NCI-H82 treated with DMSO at 0.1 percent for 48 hours (cell line): ENCODE data around the gene SRGAP2C.
"Not testable (repeated sequence)": the region's sequence is repeated elsewhere in the genome, so short reads cannot be mapped to it uniquely, and the experiment has no call there.

Source experiments
- DNase-seq: peaks from one replicate; lab custom pipeline; 2025; ENCODE audit not compliant: unreplicated experiment; lab: John Stamatoyannopoulos, UW

The SRGAP2C gene

DNA sequence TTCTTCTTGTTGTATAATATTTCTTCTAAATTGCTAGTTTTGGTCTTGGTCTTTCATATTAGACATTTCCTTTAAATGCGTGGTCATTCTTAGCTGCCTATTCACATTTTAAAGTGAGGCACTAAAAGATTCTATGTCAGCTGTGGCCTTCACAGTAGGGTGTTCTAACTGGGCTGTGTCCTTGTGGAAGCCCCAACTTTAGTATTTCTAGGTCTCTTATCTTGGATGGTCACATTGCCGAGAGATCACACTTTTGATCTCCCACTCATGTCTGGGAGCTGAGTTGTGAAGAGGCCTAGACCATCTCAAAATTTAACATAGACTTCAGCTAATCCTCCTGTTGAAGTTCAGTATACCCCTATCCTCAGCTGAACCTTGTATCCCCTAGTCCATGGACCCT lies 185.2 kb downstream of the SRGAP2C start:
- DNase-seq, result not testable (repeated sequence)

DNA sequence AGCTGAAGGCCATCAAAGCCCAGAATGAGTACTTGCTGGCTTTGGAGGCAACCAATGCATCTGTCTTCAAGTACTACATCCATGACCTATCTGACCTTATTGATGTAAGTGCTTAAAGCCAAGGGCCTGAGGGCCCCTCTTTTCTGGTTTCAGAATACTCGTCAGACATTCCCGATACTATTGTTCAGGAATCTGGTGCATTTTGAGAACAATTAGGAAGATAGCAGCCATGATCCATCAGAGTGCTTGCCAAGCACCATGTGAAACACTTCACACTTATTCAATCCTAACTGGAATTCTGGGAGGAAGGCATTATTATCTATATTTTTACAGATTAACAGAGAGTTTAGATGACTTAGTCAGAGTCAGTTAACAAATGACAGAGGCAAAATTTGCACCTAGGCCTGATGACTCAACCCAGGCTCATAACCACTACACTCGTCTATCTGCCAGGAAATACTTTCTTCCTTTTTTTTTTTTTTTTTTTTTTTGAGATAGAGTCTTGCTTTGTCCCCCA lies 190.1 kb downstream of the SRGAP2C start:
- DNase-seq, result not testable (repeated sequence)

DNA sequence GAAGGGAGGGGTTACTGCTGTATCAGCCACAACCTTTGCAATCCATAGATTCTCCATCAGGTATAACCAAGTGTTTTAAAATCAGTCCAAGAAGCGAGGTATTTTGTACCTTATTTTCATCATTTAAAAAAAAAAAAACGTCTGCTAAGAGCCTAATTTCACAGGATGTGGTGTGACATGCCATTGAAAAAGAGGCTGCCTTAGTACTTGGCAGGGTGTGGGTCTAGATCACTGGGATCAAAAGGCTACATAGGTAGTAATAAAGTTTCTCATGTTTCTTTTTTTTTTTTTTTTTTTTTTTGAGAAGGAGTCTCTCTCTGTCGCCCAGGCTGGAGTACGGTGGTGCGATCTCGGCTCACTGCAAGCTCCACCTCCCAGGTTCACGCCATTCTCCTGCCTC lies 192.2 kb downstream of the SRGAP2C start:
- DNase-seq, result not testable (repeated sequence)

DNA sequence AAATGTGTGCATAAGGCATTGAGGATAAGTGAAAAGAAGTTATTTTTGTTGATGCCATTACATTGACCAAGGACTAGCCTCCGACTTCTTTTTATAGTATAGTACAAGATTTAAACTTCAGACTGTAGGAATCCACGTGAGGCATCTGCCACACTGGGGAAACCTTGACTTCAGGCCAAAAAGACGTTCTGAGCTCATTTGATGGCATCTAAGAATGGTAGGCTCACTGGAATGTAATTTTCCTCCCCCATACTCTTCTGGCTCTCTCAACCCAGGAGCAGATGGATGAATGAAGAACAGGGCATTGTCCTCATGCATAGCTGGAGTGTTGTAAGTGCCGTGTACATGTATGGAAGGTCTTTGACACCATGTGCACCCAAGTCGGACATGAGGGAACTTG lies 194.0 kb downstream of the SRGAP2C start:
- DNase-seq, result not testable (repeated sequence)

DNA sequence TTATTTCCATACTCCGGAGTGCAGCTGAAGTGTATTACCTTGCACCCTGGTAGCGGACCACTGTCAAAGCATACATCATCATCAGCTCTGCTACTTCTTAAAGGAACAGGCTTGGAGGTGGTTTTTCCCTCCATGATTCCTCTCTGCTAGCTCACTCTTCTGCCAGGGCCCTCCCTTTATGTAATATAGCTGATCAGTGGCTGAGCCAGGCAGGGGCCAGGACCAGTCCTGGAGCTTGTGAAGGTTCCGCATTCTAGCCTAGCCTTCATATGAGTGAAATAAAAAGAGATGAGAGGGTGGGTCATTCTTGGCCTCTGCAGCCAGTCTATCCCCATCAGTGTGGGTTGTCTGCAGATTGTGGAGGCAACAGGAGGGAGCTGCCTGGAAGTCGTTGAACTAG lies 200.0 kb downstream of the SRGAP2C start:
- not testable (repeated sequence) for DNase-seq

DNA sequence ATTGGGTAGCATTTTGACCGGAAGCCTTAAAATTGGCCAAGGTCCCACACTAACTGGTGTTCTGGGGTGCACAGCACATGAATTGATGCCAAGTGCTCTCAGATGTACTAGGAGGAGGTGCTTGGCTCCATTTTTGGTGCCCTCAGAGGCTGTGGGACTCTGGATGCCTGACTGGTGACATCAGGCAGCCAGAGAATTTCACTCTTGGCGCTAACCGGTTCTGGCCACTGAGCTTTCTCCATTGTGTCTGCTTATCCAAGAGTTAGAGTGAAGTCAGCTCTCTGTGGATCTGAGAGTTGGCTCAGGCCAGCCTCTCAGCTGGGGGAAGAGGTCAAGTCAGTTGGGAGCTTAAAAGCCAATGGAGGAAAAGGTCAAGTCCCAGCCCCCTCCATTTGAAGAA lies 200.4 kb downstream of the SRGAP2C start:
- not testable (repeated sequence) for DNase-seq

DNA sequence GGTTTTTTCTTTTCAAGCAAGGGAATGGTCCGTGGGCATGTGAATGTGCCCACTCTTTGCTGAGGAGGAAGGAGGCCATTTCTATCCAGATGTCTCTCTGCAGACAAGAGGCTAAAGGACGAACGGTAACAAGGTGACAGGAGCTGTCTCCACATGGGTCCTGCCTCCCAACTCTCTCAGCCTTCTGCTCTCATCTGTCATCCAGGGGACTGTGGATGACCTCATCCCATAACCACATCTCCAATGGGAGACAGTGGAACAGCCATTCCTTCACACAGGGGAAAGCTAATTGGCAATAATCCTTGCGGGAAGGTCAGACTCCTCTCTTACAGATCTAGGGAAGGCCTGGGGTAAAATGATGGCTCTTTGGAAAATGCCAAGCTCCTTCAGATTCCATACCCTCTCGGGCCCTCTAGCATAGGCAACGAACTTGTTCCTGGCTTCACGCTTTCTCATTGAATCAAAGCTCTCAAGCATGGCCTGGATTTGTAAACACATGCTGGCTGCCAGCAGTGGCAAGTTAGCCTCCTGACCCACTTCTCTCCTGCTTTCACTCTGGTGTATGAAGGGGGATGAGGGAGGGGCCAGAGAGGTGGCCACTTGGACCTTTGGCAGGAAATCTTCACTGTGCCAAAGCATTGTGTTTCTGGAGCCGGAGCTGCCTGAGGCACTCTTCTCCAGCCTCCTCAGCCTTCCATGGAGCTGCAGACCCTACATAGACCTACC lies 201.0 kb downstream of the SRGAP2C start:
- not testable (repeated sequence) for DNase-seq

DNA sequence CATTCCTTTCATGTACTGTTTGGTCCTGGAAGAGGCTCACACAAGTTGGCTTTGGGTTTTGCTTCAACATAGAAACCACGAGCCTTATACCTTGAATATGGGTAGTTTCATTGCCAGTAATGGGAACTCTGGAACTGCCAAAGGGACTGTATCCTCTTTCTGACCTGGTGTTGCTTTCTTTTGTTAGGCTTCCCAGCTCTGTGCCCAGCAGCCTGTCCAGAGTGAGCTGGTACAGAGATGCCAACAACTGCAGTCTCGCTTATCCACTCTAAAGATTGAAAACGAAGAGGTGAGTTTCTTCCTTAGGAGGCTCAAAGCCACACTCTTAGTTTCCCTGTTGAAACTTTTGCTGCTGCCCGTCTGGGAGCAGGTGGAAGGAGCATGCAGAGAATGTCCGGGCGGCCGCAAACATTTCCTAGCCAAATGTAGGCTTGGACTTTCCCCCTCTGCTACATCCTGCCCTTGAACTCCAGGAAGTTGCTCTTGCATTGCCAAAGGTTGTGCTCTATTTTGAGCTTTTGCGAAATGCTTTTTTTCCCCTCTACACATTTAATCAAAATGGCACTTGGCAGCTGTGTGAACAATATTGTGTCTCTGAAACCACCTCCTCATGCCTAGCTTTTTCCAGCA lies 201.7 kb downstream of the SRGAP2C start:
- not testable (repeated sequence) for DNase-seq

DNA sequence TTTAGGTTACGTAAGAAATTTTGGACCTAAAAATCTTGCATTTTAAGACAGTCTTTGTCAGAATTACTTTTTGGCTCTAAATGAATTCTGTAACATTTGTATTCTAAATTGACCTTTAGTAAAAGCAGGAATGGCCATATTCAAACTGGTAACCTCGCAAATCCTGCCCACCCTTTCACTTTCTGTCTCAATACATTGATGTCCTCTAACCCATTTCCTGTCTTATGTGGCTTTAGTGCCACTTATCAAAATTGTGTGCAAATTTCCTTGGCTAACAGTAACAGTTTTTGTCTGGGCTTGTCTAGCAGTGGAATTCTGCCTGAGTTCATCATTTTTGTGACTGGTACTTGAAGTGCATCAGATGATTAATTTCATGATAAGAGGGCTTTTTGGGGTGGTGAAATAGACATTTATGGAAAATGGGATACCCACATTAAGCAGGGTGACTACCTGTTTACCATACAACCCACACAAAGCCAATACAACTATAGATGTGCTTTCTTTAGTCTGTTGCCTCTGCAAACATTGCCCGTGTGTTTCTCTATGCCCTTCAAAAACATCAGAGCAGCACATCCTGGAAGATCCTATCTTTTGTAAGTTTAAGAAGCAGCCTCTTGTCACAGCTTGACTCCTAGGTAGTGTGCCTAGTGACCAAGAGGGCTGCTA lies 205.3 kb downstream of the SRGAP2C start:
- DNase-seq, result not testable (repeated sequence)

DNA sequence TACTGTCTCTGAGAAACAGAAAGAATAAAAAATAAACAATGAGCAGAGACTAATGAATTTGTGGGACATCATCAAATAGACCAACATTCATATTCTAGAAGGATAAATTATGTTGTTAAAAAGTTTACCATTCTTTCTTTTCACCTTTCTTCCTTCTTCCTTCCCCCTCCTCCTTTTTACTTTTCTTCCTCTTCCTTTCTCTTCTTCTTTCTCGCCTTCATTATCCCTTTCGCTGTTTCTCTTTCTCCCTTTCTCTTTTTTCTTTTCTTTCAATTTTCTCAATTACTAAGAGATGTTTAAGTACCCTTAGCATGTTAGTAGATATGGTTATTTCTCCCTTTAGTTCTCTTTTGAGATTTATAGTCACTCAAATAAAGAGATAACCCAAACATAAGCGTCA lies 207.4 kb downstream of the SRGAP2C start:
- DNase-seq, result not testable (repeated sequence)

DNA sequence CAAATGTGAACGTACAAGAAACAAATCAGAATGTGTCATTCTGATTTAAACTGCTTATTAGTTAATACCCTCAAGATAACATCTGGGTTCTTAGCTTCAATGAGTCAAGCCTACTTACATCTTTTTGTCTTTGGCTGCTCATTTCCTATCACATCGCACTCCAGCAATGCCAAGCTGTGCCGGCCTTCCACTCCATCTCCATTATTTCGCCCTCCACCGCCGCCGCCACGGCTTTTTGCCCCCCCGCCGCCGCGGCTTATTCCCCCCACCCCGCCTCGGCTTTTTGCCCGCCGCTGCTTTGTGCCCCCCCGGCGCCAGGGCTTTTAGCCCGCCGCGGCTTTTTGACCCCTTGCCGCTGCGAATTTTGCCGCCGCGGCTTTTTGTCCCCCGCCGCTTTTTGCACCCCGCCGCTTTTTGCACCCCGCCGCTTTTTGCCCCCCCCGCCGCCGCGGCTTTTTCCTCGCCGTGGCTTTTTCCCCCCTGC lies 211.0 kb downstream of the SRGAP2C start:
- DNase-seq, result not testable (repeated sequence)

DNA sequence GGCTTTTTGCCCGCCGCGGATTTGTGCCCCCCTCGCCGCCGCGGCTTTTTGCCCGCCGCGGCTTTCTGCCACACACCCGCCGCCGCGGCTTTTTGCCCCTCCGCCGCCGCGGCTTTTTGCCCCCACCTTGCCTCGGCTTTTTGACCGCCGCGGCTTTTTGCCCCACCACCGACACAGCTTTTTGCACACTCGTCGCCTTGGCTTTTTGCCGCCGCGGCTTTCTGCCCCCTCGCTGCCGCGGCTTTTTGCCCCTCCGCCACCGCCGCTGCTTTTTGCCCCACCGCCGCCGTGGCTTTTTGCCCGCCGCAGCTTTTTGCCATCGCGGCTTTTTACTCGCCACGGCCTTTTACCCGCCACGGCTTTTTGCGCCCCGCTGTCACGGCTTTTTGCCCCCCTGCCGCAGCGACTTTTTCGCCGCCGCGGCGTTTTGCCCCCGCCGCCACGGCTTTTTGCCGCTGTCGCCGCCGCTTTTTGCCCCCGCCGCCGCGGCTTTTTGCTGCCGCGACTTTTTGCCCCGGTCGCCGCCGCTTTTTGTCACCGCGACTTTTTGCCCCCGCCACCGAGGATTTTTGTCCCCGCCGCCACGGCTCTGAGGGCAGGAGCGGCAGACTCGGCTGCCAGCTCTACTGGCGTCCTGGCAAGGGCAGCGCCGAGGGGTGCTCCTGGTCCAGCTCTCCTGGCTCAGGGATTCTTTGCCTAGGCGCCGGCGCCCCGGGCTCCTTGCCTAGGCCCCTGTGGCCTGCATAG lies 211.7 kb downstream of the SRGAP2C start:
- DNase-seq, result not testable (repeated sequence)

DNA sequence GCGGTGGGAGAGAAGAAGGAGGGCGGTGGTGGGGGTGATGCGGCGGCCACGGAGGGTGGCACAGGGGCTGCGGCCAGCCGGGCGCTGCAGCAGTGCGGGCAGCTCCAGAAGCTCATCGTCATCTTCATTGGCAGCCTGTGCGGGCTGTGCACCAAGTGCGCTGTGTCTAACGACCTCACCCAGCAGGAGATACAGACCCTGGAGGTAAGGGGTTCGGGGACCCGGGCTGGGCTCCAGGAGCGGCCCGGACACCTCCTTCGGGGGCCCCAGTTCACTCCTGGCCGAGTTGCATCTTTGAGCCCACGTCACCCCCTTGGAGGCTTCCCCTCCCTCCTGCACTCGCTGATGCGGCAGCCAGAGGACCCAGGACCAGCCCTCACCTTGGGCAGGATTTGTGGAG lies 212.3 kb downstream of the SRGAP2C start:
- DNase-seq, result not testable (repeated sequence)

DNA sequence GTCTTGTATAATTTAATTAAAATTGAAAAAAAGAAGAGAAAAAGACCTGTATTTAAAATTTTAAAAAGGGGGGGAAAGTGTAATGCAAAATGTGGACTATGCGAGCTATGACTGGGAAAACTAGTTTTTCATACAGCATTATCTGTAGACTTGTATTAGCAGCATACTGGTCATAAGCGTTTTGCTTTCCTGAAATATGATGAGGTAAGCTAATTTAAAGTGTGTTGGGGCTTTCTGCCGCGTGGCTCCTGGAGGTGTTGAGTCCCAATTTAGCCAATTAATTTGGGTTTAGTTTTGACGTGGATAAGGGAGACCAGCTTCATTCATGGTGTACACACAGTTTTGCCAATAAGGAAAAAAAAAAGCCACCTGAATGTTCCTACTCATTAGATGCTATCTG lies 214.4 kb downstream of the SRGAP2C start:
- DNase-seq, result not testable (repeated sequence)

DNA sequence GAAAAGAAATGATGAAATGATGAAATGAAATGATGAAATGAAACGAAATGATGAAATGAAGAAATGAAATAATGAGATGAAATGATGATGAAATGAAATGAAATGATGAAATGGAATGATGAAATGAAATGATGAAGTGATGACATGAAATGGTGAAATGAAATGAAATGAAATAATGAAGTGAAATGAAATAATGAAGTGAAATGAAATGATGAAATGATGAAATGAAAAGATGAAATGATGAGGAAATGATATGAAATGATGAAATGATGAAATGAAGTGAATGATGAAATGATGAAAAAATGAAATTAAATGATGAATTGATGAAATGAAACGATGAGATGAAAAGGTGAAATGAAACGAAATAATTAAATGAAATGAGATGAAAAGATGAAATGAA lies 215.3 kb downstream of the SRGAP2C start:
- not testable (repeated sequence) for DNase-seq

DNA sequence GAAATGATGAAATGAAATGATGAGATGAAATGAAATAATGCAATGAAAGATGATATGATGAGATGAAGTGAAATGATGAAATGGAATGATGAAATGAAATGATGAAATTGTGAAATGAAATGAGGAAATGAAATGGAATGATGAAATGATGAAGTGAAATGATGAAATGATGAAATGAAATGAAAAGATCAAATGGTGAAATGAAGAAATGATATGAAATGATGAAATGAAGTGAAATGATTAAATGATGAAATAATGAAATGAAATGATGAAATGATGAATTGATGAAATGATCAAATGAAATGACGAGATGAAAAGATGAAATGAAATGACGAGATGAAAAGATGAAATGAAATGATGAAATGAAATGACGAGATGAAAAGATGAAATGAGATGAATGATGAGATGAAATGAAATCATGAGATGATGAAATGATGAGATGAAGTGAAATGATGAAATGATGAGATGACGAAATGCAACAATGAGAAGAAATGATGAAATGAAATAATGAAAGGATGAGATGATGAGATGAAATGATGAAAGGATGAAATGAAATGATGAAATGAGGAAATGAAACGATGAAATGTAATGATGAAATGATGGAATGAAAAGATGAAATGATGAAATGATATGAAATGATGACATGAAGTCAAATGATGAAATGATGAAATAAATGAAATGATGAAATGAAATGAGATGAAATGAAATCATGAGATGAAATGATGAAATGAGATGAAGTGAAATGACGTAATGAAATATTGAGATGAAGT lies 216.0 kb downstream of the SRGAP2C start:
- DNase-seq, result not testable (repeated sequence)

DNA sequence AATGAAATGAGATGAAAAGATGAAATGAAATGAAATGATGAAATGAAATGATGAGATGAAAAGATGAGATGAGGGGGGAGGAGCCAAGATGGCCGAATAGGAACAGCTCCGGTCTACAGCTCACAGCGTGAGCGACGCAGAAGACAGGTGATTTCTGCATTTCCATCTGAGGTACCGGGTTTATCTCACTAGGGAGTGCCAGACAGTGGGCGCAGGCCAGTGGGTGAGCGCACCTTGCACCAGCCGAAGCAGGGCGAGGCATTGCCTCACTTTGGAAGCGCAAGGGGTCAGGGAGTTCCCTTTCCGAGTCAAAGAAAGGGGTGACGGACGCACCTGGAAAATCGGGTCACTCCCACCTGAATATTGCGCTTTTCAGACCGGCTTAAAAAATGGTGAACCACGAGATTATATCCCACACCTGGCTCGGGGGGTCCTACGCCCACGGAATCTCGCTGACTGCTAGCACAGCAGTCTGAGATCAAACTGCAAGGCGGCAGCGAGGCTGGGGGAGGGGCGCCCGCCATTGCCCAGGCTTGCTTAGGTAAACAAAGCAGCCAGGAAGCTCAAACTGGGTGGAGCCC lies 216.7 kb downstream of the SRGAP2C start:
- not testable (repeated sequence) for DNase-seq

DNA sequence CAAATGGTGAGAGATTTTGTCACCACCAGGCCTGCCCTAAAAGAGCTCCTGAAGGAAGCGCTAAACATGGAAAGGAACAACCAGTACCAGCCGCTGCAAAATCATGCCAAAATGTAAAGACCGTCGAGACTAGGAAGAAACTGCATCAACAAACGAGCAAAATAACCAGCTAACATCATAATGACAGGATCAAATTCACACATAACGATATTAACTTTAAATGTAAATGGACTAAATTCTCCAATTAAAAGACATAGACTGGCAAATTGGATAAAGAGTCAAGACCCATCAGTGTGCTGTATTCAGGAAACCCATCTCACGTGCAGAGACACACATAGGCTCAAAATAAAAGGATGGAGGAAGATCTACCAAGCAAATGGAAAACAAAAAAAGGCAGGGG lies 218.5 kb downstream of the SRGAP2C start:
- DNase-seq, result not testable (repeated sequence)

DNA sequence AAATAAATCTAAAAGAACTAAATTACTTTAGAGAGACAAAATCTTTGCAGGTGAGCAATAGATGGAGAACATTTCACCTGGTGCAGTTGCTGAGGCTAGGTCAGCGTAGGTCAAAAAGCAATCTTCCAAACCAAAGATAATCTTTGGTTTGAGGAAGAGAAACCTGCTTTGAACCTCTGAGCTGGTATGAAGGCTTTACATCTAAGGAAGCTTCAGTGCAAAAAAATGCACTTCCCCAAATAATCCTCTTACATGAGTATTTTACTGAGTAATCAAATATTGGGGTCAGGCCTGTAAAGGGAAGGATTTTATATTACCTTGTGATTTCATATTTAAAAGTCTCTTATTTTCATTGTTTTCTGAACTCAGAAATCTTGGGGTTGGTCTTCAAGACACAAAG lies 223.6 kb downstream of the SRGAP2C start:
- no peak for DNase-seq

DNA sequence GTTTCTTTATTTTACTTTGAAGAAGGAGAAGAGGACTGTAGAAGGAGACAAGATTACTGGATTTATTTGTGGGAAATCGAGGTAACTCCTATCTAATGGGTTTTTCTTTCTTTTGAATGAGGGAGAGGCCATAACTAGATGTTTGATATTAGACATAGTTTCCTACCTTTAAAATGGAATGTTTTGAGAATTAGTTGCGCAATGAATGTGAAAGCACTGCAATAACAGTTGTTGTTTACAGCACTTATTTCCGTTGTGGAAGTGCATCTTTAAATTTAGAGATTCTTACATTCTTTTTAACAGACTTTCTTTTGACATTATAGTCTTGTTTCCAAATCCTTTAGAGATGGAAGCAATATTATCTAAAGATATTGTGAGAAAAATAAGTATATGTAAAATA lies 229.0 kb downstream of the SRGAP2C start:
- DNase-seq, result no peak
